Measurements from ENCODE around the gene TM4SF1.

DNA sequence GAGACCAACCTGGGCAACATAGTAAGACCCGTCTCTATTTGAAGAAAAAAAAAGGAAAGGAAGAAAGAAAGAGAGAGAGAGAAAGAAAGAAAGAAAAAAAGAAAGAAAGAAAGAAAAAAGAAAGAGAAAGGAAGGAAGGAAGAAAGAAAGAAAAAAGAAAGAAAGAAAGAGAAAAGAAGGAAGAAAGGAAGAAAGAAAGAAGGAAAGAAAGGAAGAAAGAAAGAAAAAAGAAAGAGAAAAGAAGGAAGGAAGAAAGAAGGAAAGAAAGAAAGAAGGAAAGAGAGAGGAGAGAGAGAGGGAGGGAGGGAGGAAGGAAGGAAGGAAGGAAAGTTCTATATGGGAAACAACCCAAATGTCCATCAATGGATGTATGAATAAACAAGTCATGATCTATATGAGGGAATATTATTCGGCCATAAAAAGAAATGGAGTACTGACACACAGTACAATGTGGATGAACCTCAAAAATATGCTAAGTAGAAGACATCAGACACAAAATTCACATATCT is 28.8 kb upstream of the TM4SF1 start:
- TF ChIP-seq, protein P1, sequence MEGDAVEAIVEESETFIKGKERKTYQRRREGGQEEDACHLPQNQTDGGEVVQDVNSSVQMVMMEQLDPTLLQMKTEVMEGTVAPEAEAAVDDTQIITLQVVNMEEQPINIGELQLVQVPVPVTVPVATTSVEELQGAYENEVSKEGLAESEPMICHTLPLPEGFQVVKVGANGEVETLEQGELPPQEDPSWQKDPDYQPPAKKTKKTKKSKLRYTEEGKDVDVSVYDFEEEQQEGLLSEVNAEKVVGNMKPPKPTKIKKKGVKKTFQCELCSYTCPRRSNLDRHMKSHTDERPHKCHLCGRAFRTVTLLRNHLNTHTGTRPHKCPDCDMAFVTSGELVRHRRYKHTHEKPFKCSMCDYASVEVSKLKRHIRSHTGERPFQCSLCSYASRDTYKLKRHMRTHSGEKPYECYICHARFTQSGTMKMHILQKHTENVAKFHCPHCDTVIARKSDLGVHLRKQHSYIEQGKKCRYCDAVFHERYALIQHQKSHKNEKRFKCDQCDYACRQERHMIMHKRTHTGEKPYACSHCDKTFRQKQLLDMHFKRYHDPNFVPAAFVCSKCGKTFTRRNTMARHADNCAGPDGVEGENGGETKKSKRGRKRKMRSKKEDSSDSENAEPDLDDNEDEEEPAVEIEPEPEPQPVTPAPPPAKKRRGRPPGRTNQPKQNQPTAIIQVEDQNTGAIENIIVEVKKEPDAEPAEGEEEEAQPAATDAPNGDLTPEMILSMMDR (optimal IDR thresholded peaks at IDR 0.05 in 1 of 3, IDR thresholded peaks at IDR 0.05 in 1 of 3, conservative IDR thresholded peaks at IDR 0.05 in 1 of 3; ENCODE audit: extremely low read depth in 1 of 3, insufficient read depth in 2 of 3, low read length in 3 of 3), result no peak
- TF ChIP-seq EZH2 (IDR thresholded peaks at IDR 0.05; ENCODE audit: low read length), result no peak

All from keratinocyte (primary cell).